Body of pancreas (tissue), 4 donors: ENCODE data around the gene ANO3. TPM values are rescaled to one million over a fixed set of nuclear protein-coding genes. Genes with fewer than 3 reads are reported as not detected.

Experiments used
- ATAC-seq: fragments of 150-250 bp; one replicate; pipeline ENCODE4 v1.9.1; 2016
- DNase-seq, 4 donors: peaks; one replicate each; pipeline ENCODE4 v3.0.0-alpha.2; 2019
- H3K27ac ChIP-seq, 4 donors: fragments of 200-600 bp; sonication (generic); 1 replicate in 3 of 4; 2 replicates in 1 of 4; pipeline versions ENCODE4 v1.5.1 to v1.6.1; 2016 to 2019; ENCODE audit warnings: mild to moderate bottlenecking in 1 of 4, mixed read lengths in 1 of 4, moderate library complexity in 1 of 4
- H3K27me3 ChIP-seq, 2 donors: fragments of 200-600 bp; sonication (generic); one replicate each; pipeline ENCODE4 v1.6.0; 2016; ENCODE audit warnings: mild to moderate bottlenecking in 1 of 2
- H3K36me3 ChIP-seq, 2 donors: fragments of 200-600 bp; sonication (generic); replicated peaks in 1 of 2; 2 replicates each; pipeline ENCODE4 v1.5.1; 2016; ENCODE audit warnings: low read depth in 2 of 2; ENCODE audit not compliant: insufficient read depth in 1 of 2
- H3K4me1 ChIP-seq: fragments of 200-600 bp; sonication (generic); one replicate; pipeline ENCODE4 v1.6.0; 2016
- H3K4me3 ChIP-seq, 2 donors: fragments of 200-600 bp; sonication (generic); 1 replicate in 1 of 2; 2 replicates in 1 of 2; pipeline ENCODE4 v1.5.1; 2016 to 2019
- H3K9me3 ChIP-seq, 3 donors: fragments of 200-600 bp; sonication (generic); 1 replicate in 2 of 3; 2 replicates in 1 of 3; pipeline ENCODE4 v1.5.1; 2016
- CTCF ChIP-seq, 7 experiments: fragments of 450-650 bp in 4 of 7; fragments of 200-600 bp in 3 of 7; sonication (generic) in 3 of 7; IDR thresholded peaks; one replicate each; pipeline ENCODE4 v1.5.1; 2016 to 2019; ENCODE audit warnings: antibody characterized with exemption in 7 of 7
- POLR2A ChIP-seq, 3 donors: fragments of 450-650 bp; IDR thresholded peaks; one replicate each; pipeline ENCODE4 v1.6.1; 2016; ENCODE audit warnings: antibody characterized with exemption in 3 of 3, mild to moderate bottlenecking in 2 of 3
- WGBS, 2 donors: methylation state at CpG; one replicate each; pipeline ENCODE4 v1.1.5; 2017; 5-methylcytosine and 5-hydroxymethylcytosine counted together
- intact Hi-C: fragments of 100-400 bp; cut with DNase I; formaldehyde crosslinking; loops from one replicate; pipeline ENCODE4 v1.15.1; 2023
- total RNA-seq, 2 donors: library from RNA; depleted of rRNA; stranded (reverse); fragments of >200 nt; gene quantifications; one replicate each; pipeline ENCODE4 v1.1.0, GENCODE V29; 2016

Gene ANO3
- total RNA-seq, 2 donors from 2014 or later = 0.52 to 5.3 TPM

DNA sequence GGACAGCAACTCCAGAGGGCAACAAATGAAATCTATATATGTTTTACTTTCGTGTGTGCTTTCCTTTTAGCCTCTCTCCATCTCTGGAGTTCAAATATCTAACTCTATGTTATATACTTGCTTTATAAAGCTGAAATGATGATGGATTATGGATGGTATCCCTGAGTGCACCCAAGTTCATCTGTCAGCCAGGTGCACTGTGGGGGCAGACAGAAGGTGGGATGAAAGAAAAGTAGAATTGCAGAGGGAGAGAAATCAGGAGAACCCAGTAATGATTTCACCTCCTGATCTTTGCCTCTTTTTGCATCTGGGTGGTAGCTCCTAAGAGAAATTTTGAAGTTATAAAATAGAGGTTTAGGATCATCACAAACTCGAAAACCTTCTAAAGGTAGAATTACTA lies 237.7 kb downstream of the ANO3 start:
- peaks cover 7% of the 10 kb centered on the region for H3K4me1 ChIP-seq
- TF ChIP-seq POLR2A (IDR thresholded peaks at IDR 0.05) (no peak), CTCF (IDR thresholded peaks at IDR 0.05) (no peak)
- H3K9me3 ChIP-seq = no peaks in the 10 kb centered on the region
- H3K27ac ChIP-seq = peak overlapping the region in 3 of 4 donors; percentile 18 to 44 (median 41)
- no peak overlapping the region for H3K4me3 ChIP-seq
- intact Hi-C loops = no loop called here
- H3K36me3 ChIP-seq = no peaks in the 10 kb centered on the region
- WGBS, 2 donors = 27 to 32% methylated on average over 2 of the region's 2 CpGs
- DNase-seq = no peak
- H3K27me3 ChIP-seq = no peaks in the 10 kb centered on the region
- no peak for ATAC-seq

GRCh38 chr11:26571861-26572654 lies 240.1 kb downstream of the ANO3 start, which contains the start of gene MUC15:
Gene MUC15 (minus strand): TSS chr11:26572263. CDS start chr11:26567094, 5,169 bp downstream.
- ATAC-seq (peak; percentile 69), DNase-seq (peak in 3 of 4 donors; percentile 11 to 47 (median 40))
- Histone ChIP-seq H3K27ac (peak within 1 kb of the TSS in 3 of 4 donors; percentile 48 to 73 (median 71)), H3K36me3 (no peaks in the 10 kb centered on the region), H3K27me3 (no peaks in the 10 kb centered on the region), H3K4me1 (peaks cover 7% of the 10 kb centered on the region), H3K4me3 (no peak within 1 kb of the TSS), H3K9me3 (no peaks in the 10 kb centered on the region)
- 30 to 36% methylated on average over 12 of the region's 12 CpGs for WGBS, 2 donors
- intact Hi-C loops = no loop called here
- TF ChIP-seq POLR2A (IDR thresholded peaks at IDR 0.05) (peak in 1 of 3 donors; percentile 30), CTCF (IDR thresholded peaks at IDR 0.05) (no peak)

GRCh38 chr11:26572770-26573402 lies 241.0 kb downstream of the ANO3 start:
- WGBS, 2 donors = 50 to 52% methylated on average over 11 of the region's 11 CpGs
- ATAC-seq = peak; percentile 55

DNA sequence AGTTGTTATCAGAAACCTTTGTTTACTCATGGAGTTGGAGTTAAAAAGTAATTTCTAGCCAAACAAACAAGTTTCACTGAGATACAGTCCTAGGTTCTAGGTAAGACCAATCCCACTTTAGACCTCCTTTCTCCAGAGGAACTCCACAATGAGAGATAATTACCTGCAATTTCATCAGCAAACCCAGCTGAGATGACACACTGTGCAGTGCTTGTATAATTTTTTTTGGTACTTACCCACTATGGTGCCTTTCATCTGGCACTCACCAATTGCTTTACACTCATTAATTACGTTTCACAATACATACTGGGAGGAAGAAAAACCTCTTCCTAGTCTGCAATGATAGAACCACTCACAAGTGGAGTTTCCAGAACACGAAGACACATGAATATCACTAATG lies 242.0 kb downstream of the ANO3 start:
- ATAC-seq = no peak
- Histone ChIP-seq H3K4me3 (no peak overlapping the region), H3K27ac (peak overlapping the region in 1 of 4 donors; percentile 73), H3K9me3 (no peaks in the 10 kb centered on the region), H3K4me1 (peaks cover 7% of the 10 kb centered on the region), H3K36me3 (no peaks in the 10 kb centered on the region), H3K27me3 (no peaks in the 10 kb centered on the region)
- TF ChIP-seq CTCF (IDR thresholded peaks at IDR 0.05) (no peak), POLR2A (IDR thresholded peaks at IDR 0.05) (no peak)
- intact Hi-C loops = no loop called here
- no peak for DNase-seq
- 62 to 70% methylated on average over 2 of the region's 2 CpGs for WGBS, 2 donors

More at GRCh38 chr11:26572770-26573402, 241.0 kb downstream of the ANO3 start:
- DNase-seq = peak in 1 of 4 donors; percentile 18
- Histone ChIP-seq H3K27ac (peak overlapping the region in 3 of 4 donors; percentile 48 to 73 (median 71)), H3K27me3 (no peaks in the 10 kb centered on the region), H3K4me3 (no peak overlapping the region), H3K4me1 (peaks cover 7% of the 10 kb centered on the region), H3K9me3 (no peaks in the 10 kb centered on the region), H3K36me3 (no peaks in the 10 kb centered on the region)
- intact Hi-C loops = no loop called here
- TF ChIP-seq POLR2A (IDR thresholded peaks at IDR 0.05) = no peak
- no peak for TF ChIP-seq CTCF (IDR thresholded peaks at IDR 0.05)
